ENCODE data around the gene TRIM9.
A peak's percentile ranks its signal among the peaks of the same experiment; 100 is the strongest.

DNA sequence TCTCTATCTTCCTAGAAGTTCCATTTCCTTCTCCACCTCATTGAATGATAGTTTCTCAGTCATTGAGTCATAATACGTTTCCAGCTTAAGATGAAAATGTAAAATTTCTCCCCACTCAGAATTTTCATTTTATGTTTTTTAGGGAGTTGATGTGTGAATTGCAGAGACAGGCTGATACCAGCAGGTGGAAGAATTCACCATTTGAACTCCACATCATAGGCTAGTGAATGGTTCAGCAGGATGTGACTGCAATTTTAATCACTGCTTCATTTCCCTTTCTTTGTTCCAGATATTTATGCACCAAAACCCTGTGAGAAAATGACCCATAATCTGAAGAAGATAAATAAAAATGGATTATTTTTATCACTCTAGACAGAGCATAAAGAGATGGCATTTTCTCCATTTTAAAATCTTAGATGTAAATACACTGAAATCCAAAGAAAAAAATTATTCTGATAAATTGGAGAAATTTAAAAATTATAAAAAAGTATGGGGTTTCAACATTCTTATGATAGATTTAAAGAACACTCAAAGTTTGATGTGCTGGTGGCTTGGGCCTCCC lies 140.0 kb downstream of the TRIM9 start:
- peak; percentile 52 to 82 (median 78) for TF ChIP-seq CTCF (IDR thresholded peaks at IDR 0.05)
- no peak for TF ChIP-seq POLR2A (IDR thresholded peaks at IDR 0.05)
- TF ChIP-seq POLR2AphosphoS5 (IDR thresholded peaks at IDR 0.05) = no peak
